Measurements from ENCODE around the gene AVL9.

DNA sequence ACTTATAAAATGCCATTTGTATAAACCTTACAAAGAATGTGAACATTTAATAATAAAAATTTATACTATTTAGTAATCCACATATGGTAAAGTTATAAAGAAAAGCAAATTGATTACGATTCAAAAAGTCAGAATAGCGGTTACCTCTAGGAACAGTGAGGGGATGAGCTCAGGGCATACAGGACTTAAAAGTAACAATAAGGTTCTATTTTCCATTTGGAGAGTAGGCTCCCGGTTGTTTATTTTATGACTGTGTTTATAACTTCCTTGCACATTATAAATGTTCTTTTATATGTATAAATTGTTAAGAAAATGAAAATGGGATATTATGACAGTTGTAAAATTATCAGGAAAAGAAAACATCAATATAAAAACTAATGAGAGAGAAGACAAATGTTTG lies 135.7 kb downstream of the AVL9 start:
- TF ChIP-seq POLR2A (IDR thresholded peaks at IDR 0.05), result no peak
- TF ChIP-seq, protein P1, sequence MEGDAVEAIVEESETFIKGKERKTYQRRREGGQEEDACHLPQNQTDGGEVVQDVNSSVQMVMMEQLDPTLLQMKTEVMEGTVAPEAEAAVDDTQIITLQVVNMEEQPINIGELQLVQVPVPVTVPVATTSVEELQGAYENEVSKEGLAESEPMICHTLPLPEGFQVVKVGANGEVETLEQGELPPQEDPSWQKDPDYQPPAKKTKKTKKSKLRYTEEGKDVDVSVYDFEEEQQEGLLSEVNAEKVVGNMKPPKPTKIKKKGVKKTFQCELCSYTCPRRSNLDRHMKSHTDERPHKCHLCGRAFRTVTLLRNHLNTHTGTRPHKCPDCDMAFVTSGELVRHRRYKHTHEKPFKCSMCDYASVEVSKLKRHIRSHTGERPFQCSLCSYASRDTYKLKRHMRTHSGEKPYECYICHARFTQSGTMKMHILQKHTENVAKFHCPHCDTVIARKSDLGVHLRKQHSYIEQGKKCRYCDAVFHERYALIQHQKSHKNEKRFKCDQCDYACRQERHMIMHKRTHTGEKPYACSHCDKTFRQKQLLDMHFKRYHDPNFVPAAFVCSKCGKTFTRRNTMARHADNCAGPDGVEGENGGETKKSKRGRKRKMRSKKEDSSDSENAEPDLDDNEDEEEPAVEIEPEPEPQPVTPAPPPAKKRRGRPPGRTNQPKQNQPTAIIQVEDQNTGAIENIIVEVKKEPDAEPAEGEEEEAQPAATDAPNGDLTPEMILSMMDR (IDR thresholded peaks at IDR 0.05), result no peak
- no peak for TF ChIP-seq POLR2AphosphoS5 (IDR thresholded peaks at IDR 0.05)

Measured in breast epithelium (tissue), 3 donors.